ENCODE measurements around the gene GJB3. TPM values are rescaled to one million over a fixed set of nuclear protein-coding genes. Genes with fewer than 3 reads are reported as not detected.
A peak's percentile ranks its signal among the peaks of the same experiment; 100 is the strongest.
"Not testable (repeated sequence)": the region's sequence is repeated elsewhere in the genome, so short reads cannot be mapped to it uniquely, and the experiment has no call there.

Gene GJB3
- under 1 TPM in 2 of 4 donors, not detected in 2; 0.22 to 0.63 TPM for total RNA-seq

DNA sequence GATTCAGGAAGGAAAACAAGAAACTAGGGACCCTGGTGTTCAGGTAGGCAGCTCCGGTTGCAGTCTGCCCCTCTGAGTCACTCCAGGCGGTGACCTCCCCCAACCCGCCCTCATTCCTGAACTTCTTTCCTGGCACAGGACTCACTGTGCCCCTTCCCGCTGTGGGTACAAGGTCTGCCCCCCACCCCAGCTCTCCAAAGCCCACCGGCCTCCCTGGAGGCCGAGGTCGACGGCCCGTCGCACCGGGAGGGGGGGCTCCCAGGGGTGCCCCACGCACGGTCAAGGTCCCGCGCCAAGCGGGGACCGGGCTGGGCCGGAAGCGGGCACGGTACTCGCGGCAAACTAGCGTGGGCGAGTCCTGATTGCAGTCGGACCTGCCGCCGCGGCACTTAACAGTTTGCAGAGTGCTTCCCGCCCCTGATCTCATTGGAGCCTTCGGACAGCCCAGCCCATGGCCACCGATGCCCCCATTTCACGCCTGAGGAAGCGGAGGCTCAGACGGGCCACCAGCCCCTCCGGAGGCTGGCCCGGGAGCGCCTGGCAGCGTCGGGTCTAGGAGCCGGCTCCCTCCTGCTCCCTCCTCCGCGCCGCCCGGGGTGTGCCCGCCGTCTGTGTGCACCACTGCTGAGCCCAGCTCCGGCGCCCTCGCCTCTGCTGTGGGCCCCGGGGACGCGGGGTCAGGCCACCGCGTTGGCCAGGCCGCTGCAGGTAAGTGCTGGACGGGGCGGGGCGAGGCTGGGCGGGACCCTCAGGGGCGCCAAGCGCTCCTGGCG lies at the start of gene GJB3:
GJB3 (plus strand) TSS at position 144 of the 773 bp plus-strand sequence. CDS start 3,549 bp downstream, outside the sequence.
- H3K27ac ChIP-seq = peak within 1 kb of the TSS in 2 of 4 donors; percentile 46
- DNase-seq (ENCODE audit: low spot score in 2 of 2) = no peak
- peaks cover 0 to 16% (median 5%) of the 10 kb centered on the region in 4 donors for H3K4me1 ChIP-seq
- peaks cover 0 to 62% of the 10 kb centered on the region in 2 donors for H3K27me3 ChIP-seq
- TF ChIP-seq EP300 (IDR thresholded peaks at IDR 0.05) = no peak
- TF ChIP-seq, protein P1, sequence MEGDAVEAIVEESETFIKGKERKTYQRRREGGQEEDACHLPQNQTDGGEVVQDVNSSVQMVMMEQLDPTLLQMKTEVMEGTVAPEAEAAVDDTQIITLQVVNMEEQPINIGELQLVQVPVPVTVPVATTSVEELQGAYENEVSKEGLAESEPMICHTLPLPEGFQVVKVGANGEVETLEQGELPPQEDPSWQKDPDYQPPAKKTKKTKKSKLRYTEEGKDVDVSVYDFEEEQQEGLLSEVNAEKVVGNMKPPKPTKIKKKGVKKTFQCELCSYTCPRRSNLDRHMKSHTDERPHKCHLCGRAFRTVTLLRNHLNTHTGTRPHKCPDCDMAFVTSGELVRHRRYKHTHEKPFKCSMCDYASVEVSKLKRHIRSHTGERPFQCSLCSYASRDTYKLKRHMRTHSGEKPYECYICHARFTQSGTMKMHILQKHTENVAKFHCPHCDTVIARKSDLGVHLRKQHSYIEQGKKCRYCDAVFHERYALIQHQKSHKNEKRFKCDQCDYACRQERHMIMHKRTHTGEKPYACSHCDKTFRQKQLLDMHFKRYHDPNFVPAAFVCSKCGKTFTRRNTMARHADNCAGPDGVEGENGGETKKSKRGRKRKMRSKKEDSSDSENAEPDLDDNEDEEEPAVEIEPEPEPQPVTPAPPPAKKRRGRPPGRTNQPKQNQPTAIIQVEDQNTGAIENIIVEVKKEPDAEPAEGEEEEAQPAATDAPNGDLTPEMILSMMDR (IDR thresholded peaks at IDR 0.05) = no peak
- TF ChIP-seq POLR2A (IDR thresholded peaks at IDR 0.05) = no peak
- H3K4me3 ChIP-seq = peak within 1 kb of the TSS; percentile 13 to 41 (median 20)
- WGBS, 2 donors = 2 to 3% methylated on average over 38 to 56 of the region's 62 CpGs
- no peaks in the 10 kb centered on the region for H3K9me3 ChIP-seq
- no peaks in the 10 kb centered on the region for H3K36me3 ChIP-seq

DNA sequence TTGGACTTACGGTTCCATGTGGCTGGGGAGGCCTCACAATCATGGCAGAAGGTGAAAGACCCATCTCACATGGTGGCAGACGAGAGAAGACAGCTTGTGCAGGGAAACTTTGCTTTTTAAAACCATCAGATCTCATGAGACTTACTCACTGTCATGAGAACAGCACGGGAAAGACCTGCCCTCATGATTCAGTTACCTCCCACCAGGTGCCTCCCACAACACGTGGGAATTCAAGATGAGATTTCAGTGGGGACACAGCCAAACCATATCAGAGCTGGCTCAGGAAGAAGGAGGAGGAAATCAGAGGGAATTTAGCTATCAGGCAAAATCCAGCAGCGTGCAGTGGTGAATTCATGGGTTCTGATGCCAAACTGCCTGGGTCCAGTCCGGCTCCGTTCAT lies 48.2 kb upstream of the GJB3 start:
- not testable (repeated sequence) for H3K9me3 ChIP-seq

DNA sequence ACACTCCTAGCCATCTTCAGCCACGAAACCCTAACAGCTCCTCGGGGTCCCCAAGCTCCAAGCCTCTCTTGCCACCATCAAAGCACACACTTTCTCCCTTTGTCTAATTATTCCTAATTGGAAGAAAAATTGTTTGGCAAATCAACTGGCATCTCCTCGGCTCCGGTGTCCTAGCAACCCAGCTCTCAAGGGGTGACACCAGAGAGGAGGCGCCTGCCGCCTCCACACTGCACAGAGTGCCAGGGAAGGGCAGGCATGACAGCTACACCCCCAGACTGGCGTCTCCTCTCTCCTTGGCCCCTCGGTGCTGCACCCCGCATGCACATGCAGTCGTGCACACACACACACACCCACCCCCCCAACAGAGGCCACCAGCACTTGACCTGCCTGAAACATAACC lies 44.3 kb upstream of the GJB3 start:
- WGBS, 2 donors = 71 to 77% methylated on average over 10 of the region's 10 CpGs
- Histone ChIP-seq H3K27ac (no peak overlapping the region), H3K4me1 (no peaks in the 10 kb centered on the region)

More for the DNA sequence above, 48.2 kb upstream of the GJB3 start:
- not testable (repeated sequence) for H3K4me1 ChIP-seq; H3K27me3 ChIP-seq; H3K36me3 ChIP-seq; H3K4me3 ChIP-seq; H3K27ac ChIP-seq; DNase-seq (ENCODE audit: low spot score in 2 of 2)
- 71 to 73% methylated on average over 7 of the region's 7 CpGs for WGBS, 2 donors

DNA sequence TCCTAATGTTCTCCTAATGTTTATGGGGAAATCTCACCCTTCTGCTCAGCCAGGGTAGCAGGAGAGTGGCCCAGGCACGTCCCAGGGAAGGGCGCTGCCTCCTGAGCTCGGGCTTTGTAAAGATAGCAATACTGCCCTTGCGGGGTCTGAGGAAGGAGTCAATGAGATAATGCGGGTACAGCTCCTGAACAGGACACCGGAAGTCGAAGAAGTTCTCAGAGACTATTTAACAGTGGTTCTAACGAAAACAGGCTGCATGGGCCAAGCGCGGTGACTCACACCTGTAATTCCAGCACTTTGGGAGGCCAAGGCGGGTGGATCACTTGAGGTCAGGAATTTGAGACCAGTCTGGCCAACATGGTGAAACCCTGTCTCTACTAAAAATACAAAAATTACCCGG lies 43.8 kb upstream of the GJB3 start:
- H3K27me3 ChIP-seq; DNase-seq (ENCODE audit: low spot score in 2 of 2); H3K27ac ChIP-seq; H3K4me1 ChIP-seq; H3K36me3 ChIP-seq; H3K4me3 ChIP-seq; H3K9me3 ChIP-seq: not testable (repeated sequence)
- WGBS, 2 donors = 76 to 83% methylated on average over 12 of the region's 12 CpGs

More for the DNA sequence above, 44.3 kb upstream of the GJB3 start:
- Histone ChIP-seq H3K4me3 (no peak overlapping the region), H3K27me3 (no peaks in the 10 kb centered on the region), H3K9me3 (no peaks in the 10 kb centered on the region), H3K36me3 (no peaks in the 10 kb centered on the region)
- TF ChIP-seq POLR2A (IDR thresholded peaks at IDR 0.05) (no peak), EP300 (IDR thresholded peaks at IDR 0.05) (no peak)
- TF ChIP-seq, protein P1 (IDR thresholded peaks at IDR 0.05) = no peak
- no peak for DNase-seq (ENCODE audit: low spot score in 2 of 2)

DNA sequence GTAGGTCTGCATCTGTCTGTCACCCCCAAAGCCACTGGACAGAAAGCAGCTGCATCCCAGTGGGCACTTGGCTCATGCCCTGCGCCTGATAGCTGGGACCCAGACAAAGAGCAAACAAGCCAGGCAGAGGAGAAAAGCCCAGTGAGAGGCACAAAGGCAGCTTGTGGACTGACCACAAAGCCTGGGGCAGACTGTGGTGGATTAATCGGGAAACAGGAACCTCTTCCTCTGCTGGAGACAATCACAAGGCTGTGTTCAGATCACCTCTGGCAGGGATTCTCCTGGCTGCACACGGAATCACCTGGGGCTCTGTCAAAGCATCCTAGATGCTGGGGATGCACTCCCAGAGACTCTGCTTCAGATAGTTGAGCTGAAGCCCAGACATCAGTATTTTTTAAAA lies 41.4 kb upstream of the GJB3 start:
- no peak overlapping the region for H3K4me3 ChIP-seq
- no peaks in the 10 kb centered on the region for H3K9me3 ChIP-seq
- TF ChIP-seq, protein P1 (IDR thresholded peaks at IDR 0.05) = no peak
- TF ChIP-seq EP300 (IDR thresholded peaks at IDR 0.05) = no peak
- TF ChIP-seq POLR2A (IDR thresholded peaks at IDR 0.05) = no peak
- no peak for DNase-seq (ENCODE audit: low spot score in 2 of 2)
- H3K27me3 ChIP-seq = no peaks in the 10 kb centered on the region
- no peak overlapping the region for H3K27ac ChIP-seq
- H3K36me3 ChIP-seq = no peaks in the 10 kb centered on the region
- H3K4me1 ChIP-seq = no peaks in the 10 kb centered on the region
- 34 to 67% methylated on average over 3 of the region's 3 CpGs for WGBS, 2 donors

DNA sequence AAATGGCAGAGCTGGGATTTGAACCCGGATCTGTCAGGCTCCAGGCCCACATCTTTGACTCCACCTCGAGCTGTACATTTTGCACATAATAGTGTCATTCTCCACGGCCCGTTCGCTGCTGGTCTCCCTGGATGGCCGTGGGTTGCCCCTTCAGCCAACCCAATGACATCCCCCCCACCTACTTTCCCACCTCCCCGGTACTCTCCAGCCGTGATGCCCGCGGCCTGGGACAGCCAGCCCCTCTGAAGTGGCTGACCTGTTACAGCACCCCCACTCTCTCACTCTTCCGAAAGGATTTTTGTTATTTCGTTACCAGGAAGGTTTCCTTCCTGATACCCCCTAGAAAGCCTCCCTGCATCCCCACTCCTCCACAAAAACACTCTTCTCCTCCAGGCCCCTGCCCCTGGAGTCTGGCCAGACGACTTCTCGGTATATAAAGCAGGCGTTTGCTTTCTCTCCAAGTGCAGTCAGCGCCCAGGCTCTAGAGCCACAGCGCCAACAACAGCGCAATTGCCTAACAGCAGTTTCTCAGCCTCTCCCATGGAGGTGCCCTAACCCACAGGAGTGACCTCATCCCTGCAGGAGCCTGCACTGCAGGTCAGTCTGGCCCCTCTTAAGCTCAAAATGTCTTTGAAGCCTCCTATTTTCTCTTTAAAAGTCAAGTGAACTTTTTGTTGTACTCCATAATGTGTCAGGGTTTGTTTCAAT lies 40.7 kb upstream of the GJB3 start:
- 29 to 33% methylated on average over 18 of the region's 18 CpGs for WGBS, 2 donors
- no peaks in the 10 kb centered on the region for H3K36me3 ChIP-seq
- TF ChIP-seq EP300 (IDR thresholded peaks at IDR 0.05) (no peak), POLR2A (IDR thresholded peaks at IDR 0.05) (no peak)
- TF ChIP-seq, protein P1 (IDR thresholded peaks at IDR 0.05) = no peak
- H3K4me3 ChIP-seq = no peak overlapping the region
- no peaks in the 10 kb centered on the region for H3K27me3 ChIP-seq
- H3K27ac ChIP-seq = no peak overlapping the region
- H3K9me3 ChIP-seq = no peaks in the 10 kb centered on the region
- H3K4me1 ChIP-seq = no peaks in the 10 kb centered on the region
- no peak for DNase-seq (ENCODE audit: low spot score in 2 of 2)
